Measurements from ENCODE around the gene LRRN3.
"Not testable (repeated sequence)": the region's sequence is repeated elsewhere in the genome, so short reads cannot be mapped to it uniquely, and the experiment has no call there.

The LRRN3 gene

DNA sequence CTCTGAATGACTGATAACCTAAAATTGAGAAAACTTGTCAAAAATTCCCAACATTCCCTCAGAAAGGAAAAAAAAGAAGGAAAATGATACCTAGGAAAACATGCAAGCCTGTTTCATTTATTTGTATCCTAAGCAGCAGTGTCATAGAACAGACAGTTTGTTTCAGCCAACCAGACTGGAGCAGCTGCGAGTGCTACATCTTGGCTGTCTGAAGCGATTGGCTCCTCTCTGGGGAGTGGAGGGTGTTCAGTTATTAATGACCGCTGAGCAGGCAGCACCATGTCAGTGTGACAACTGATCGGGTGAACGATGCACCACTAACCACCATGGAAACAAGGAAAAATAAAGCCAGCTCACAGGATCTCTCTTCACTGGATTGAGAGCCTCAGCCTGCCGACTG, at the start of gene LRRN3:
Gene LRRN3 (plus strand): TSS at position 282 of the 400 bp plus-strand sequence. CDS start 31,646 bp downstream, outside the sequence.
- DNase-seq: peak; percentile 90

DNA sequence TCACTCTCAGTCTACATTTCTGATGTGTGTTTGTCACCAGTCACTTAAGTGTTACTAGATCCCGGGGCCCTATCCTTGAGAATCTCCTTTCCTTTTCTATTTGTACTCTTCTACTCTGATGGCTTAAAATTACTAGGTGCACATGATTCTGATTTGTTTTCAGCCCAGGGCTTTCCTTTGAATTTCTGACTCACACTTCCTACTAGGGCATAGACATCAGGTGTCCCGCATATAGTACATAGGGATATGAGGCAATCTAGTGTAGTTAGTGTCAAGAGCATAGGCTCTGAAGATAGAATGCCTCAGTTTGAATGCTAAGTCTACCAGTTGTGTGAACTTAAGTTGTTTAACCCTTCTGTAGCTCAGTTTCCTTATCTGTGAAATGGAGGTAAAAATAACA, 49.4 kb upstream of the LRRN3 start:
- no peak for DNase-seq

GRCh38 chr7:111042842-111043241, 48.1 kb upstream of the LRRN3 start:
- DNase-seq: no peak

DNA sequence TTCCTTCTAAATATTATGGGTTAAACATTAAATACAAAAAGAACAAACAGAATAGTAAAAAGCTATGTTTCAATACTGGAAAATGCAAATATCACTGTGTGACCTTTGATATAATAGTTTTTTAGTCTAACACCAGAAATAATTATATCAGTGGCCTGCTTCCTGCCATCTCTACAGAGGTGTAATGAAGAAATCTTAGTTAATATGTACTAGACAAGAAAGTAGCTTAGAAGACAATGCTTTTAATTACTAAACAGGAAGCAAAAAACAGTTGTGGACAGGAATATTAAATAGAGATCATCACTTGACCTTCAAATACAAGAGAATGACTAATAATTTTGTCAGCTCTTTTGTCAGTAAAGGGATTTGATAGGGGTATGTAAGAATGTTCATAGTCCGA, 47.4 kb upstream of the LRRN3 start:
- DNase-seq: no peak

- no peak for DNase-seq
These were observed 45.5 kb upstream of the LRRN3 start for GRCh38 chr7:111045449-111045848.

DNA sequence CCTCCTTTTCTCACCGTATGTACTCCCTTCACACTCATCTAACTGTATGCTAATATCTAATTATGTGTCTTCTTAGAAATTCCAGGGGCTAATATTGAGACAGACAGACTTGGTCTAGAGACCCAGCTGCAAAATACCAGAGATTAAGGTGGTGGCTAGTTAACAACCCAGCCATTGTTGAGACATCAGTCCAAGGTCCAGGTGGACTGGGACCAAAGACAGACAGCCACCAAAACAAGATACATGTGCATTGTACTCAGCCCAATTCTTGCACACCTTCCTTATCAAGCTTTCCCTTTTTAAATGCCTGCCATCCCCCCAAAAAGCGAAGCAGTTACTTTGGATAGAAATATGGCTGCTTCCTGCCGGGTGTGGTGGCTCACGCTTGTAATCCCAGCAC, 43.3 kb upstream of the LRRN3 start:
- DNase-seq: no peak

GRCh38 chr7:111049971-111050680, 40.8 kb upstream of the LRRN3 start:
- no peak for DNase-seq

GRCh38 chr7:111050875-111051416, 40.0 kb upstream of the LRRN3 start:
- DNase-seq: no peak

- no peak for DNase-seq
These were observed 39.1 kb upstream of the LRRN3 start for GRCh38 chr7:111051832-111052231.

DNA sequence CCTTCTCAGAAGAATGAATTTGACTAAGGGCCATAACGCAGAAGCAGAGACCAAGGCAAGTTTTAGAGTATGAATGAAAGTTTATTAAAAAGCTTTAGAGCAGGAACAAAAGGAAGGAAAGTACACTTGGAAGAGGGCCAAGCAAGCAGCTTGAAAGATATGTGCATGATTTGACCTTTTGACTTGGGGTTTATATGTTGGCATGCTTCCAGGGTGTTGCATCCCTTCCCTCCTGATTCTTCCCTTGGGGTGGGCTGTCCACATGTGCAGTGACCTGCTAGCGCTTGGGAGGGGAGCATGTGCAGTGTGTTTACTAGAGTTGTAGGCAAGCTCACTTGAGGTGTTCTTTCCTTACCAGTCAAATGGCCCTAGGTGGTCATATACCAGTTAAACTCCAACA, 37.9 kb upstream of the LRRN3 start:
- no peak for DNase-seq

GRCh38 chr7:111056371-111056770, 34.6 kb upstream of the LRRN3 start:
- no peak for DNase-seq

DNA sequence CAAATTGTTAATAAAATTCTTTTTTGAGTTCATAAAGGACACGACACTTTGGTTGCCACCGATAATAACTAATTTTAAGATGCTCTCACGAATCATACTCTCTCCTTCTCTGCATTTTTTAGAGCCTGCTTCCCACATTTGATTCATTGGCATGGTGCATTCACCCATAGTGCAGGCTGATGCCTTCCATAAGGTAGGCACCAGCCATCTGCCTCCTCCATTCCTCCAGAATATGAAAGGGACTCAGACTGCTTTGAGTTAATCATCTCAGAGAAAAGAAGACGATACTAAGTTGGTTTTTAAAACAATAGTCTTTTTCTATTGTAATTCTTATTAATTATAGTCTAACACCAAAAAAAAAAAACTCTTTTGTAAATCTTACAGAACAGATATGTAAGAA, 33.9 kb upstream of the LRRN3 start:
- no peak for DNase-seq

DNA sequence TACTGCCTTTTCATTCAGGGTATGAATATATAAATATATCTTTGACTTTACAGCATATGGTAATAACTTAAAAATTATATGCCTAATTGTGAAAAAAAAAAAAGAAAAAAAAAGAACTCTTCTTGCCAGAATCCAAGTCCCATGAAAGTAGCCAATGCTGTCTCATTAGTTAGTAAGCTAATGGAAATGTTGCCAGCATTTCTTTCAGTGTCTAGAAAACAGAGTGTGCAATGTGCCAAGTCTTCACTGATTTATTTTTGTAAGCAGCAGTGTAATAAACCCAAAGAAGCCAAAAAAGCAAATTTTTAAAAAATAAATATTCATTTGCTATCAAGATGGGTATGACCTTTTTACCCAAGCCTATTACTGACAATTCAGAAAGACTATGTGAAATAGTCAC, 31.1 kb upstream of the LRRN3 start:
- DNase-seq: no peak

DNA sequence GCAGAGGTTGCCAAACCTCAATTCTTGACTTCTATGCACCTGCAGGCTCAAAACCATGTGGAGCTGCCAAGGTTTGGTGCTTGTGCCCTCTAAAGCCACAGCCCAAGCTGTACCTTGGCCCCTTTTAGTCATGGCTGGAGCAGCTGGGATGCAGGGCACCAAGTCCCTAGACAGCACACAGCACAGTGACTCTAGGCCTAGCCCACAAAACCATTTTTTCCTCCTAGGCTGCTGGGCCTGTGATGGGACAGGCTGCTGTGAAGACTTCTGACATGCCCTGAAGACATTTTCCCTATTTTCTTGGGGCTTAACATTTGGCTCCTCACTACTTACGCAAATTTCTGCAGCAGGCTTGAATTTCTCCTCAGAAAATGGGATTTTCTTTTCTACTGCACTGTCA, 27.8 kb upstream of the LRRN3 start:
- DNase-seq: no peak

- DNase-seq: no peak
These were observed 23.7 kb upstream of the LRRN3 start for GRCh38 chr7:111067251-111067650.

- no peak for DNase-seq
These were observed 23.2 kb upstream of the LRRN3 start for GRCh38 chr7:111067682-111068081.

DNA sequence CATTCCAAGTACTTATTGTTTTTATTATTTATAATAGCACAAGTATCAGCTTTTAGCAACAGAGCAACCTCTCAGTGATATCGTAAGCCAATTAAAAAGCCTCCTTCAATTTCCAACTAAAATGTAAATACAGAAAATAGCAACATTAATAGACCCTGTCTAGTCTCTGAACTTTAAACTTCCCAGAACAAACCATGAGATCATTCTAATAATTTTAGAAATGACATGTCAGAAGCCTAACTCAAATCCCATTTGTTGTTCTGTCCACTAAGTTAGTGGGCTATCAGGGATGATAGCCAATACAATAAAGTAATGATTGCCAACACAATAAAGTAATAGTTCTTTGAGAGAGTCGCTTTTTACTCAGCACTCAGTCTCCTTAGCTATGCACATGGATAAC, 22.3 kb upstream of the LRRN3 start:
- DNase-seq: no peak

GRCh38 chr7:111071556-111071955, 19.4 kb upstream of the LRRN3 start:
- no peak for DNase-seq

DNA sequence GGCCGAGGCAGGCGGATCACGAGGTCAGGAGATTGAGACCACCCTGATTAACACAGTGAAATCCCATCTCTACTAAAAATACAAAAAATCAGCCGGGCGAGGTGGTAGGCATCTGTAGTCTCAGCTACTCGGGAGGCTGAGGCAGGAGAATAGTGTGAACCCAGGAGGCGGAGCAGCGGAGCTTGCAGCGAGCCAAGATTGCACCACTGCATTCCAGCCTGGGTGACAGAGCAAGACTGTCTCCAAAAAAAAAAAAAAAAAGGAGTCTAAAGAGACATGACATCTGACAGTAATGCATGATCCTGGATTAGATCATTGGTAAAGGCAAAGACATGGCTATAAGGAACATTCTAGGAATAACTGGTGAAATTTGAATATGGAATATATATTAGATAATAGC, 18.3 kb upstream of the LRRN3 start:
- DNase-seq: not testable (repeated sequence)

DNA sequence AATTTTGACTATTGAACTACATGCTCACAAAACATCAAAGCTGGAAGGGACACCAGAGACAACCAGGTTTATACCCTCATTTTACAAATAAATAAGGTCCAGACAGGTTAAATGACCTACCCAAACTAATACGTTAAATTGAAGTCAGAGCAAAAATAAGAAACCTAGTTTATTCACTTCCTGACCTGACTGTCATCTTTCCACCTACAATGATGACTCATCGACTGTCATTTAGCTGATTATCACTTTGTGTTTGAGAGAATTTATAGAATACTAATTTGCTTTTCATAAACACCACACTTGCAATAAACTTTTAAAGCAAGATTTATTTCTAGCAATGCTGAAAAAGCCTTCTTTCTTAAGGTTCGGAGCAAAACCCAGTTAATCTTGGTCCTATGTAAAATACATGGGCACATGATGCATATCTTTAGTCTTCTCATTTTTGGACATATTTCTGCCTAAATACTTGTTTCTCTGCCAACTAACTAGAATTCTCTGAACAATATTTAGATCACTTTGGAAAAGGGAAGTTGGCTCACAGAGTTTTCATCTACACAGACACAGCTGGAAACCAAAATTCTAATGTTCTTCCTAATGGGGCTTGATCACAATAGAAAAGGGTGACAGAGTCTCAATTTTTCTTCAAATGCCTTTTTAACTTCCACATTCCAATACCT, 16.7 kb upstream of the LRRN3 start:
- no peak for DNase-seq

DNA sequence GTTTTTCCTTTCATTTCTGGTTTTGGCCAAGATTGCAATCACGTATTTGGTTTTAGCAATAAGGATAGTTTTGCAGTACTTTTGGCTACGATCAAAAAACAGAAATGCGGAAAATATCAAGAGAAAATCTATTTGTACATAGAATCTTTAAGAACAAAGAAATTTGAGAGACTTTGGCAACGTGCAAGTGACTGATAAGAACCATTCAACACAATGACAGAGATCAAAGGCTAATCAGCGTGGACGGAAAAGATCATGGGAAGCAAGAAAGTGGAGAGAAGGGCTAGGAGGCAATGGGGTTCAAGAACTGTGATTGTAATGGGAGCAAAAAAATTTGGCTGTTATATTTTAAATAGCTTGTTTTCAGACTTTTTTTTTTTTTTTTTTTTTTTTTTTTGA, 16.2 kb upstream of the LRRN3 start:
- no peak for DNase-seq

GRCh38 chr7:111075498-111075897, 15.4 kb upstream of the LRRN3 start:
- no peak for DNase-seq

DNA sequence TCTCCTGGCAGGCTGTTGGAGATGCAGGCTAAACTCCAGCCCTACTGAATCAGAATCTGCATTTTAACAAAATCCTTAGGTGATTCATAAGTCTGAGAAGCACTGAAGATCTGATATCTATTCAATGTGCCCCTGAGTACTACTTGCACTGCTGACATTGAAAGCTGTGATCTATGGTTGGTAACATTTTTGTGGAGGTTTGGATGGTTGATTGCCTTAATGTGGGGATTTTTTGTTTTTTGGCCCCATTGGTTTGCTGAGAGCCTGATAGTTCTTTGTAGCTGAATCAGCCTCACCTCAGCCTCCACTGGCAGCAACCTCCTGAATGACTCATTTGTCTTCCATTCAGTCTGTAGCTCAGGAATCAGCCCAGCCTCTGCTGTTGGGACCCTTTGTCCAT, 14.7 kb upstream of the LRRN3 start:
- DNase-seq: no peak

DNA sequence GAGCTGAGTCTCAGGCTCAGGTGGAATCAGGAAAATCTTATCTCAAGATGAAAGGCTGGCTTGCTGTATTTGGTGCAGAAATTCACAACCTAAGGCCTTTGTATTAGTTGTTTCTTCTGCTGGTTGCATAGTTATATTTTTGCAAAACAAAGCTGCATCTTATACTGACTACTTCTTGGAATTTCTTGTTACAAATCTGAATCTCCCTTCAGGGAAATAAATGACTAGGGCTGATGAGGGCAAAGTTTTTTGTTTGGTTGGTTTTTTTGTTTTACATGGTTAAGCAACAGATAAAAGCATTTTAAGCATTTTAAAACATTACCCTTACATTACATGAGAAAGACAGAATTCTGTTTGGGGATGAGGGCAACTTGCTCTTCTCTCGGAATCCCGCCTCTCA, 13.9 kb upstream of the LRRN3 start:
- no peak for DNase-seq
